GM23338 (cell line): ENCODE results near the gene CSTB.

Experiments used
- CREB1 ChIP-seq: fragments of 250-450 bp; sonication (Bioruptor Pico); IDR thresholded peaks from 2 replicates; pipeline ENCODE4 v1.5.0; 2020; ENCODE audit warnings: low read depth, mild to moderate bottlenecking, moderate library complexity
- ETS1 ChIP-seq: IDR thresholded peaks from 2 replicates; pipeline ENCODE4 v1.6.1; 2016; ENCODE audit warnings: antibody characterized with exemption
- EZH2 ChIP-seq: fragments of 200-600 bp; sonication (generic); IDR thresholded peaks from one replicate; pipeline ENCODE4 v1.8.0; 2017; ENCODE audit warnings: antibody characterized with exemption, mild to moderate bottlenecking, low read depth; ENCODE audit not compliant: unreplicated experiment
- EZH2phosphoT487 ChIP-seq: fragments of 200-600 bp; sonication (generic); IDR thresholded peaks from one replicate; pipeline ENCODE4 v1.8.1; 2018; ENCODE audit warnings: antibody characterized with exemption; ENCODE audit not compliant: unreplicated experiment
- JUNB ChIP-seq: IDR thresholded peaks from one replicate; pipeline ENCODE4 v1.6.1; 2016; ENCODE audit warnings: antibody characterized with exemption; ENCODE audit not compliant: unreplicated experiment
- NANOG ChIP-seq: IDR thresholded peaks from 2 replicates; pipeline ENCODE4 v1.6.1; 2016; ENCODE audit warnings: antibody characterized with exemption, borderline replicate concordance
- POLR2AphosphoS5 ChIP-seq: IDR thresholded peaks from 2 replicates; pipeline ENCODE4 v1.6.1; 2016; ENCODE audit warnings: antibody characterized with exemption, low read depth
- STAT1 ChIP-seq: IDR thresholded peaks from one replicate; pipeline ENCODE4 v1.6.1; 2016; ENCODE audit warnings: antibody characterized with exemption; ENCODE audit not compliant: unreplicated experiment
- ZNF114 ChIP-seq: fragments of 250-450 bp; sonication (Bioruptor Pico); IDR thresholded peaks from 2 replicates; pipeline ENCODE4 v1.5.0; 2020; ENCODE audit warnings: mild to moderate bottlenecking, moderate library complexity
- ZNF331 ChIP-seq: fragments of 250-450 bp; sonication (Bioruptor Pico); IDR thresholded peaks from 2 replicates; pipeline ENCODE4 v1.5.0; 2020; ENCODE audit warnings: low read depth, mild to moderate bottlenecking, moderate library complexity
- TF ChIP-seq, protein P1 (sequence below), 2 experiments: fragments of 200-600 bp in 1 of 2; sonication (generic) in 1 of 2; conservative IDR thresholded peaks; 2 replicates each; pipeline versions ENCODE4 v1.5.1 to v1.6.1; 2016 to 2017; ENCODE audit warnings: antibody characterized with exemption in 2 of 2, low read depth in 2 of 2, mild to moderate bottlenecking in 2 of 2, moderate library complexity in 1 of 2
- TF ChIP-seq, protein P2 (sequence below): IDR thresholded peaks from one replicate; pipeline ENCODE4 v1.6.1; 2018; ENCODE audit warnings: antibody characterized with exemption; ENCODE audit not compliant: unreplicated experiment

DNA sequence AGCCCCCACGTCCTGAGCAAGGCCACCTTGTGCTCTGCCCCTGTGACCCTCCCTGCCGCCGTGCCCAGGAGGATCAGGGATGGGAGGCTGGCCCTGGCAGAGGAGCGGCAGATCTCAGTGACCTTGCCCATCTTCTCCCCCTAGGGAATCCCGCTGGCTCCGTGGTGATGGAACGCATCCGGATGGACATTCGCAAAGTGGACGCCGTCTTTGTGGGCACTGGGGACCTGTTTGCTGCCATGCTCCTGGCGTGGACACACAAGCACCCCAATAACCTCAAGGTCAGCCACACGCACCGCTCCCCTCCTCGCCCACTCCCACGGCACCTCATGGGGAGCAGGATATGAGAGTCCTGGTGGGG lies 22.7 kb downstream of the CSTB start:
- TF ChIP-seq, protein P1, sequence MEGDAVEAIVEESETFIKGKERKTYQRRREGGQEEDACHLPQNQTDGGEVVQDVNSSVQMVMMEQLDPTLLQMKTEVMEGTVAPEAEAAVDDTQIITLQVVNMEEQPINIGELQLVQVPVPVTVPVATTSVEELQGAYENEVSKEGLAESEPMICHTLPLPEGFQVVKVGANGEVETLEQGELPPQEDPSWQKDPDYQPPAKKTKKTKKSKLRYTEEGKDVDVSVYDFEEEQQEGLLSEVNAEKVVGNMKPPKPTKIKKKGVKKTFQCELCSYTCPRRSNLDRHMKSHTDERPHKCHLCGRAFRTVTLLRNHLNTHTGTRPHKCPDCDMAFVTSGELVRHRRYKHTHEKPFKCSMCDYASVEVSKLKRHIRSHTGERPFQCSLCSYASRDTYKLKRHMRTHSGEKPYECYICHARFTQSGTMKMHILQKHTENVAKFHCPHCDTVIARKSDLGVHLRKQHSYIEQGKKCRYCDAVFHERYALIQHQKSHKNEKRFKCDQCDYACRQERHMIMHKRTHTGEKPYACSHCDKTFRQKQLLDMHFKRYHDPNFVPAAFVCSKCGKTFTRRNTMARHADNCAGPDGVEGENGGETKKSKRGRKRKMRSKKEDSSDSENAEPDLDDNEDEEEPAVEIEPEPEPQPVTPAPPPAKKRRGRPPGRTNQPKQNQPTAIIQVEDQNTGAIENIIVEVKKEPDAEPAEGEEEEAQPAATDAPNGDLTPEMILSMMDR (conservative IDR thresholded peaks at IDR 0.05; ENCODE audit: low read depth in 2 of 2), result no peak
- TF ChIP-seq EZH2 (no peak), POLR2AphosphoS5 (no peak), CREB1 (CRISPR knock-in tag) (no peak), ZNF114 (CRISPR knock-in tag) (no peak), EZH2phosphoT487 (no peak), NANOG (no peak), ZNF331 (CRISPR knock-in tag) (no peak), STAT1 (no peak), ETS1 (no peak), JUNB (no peak)
- TF ChIP-seq, protein P2, sequence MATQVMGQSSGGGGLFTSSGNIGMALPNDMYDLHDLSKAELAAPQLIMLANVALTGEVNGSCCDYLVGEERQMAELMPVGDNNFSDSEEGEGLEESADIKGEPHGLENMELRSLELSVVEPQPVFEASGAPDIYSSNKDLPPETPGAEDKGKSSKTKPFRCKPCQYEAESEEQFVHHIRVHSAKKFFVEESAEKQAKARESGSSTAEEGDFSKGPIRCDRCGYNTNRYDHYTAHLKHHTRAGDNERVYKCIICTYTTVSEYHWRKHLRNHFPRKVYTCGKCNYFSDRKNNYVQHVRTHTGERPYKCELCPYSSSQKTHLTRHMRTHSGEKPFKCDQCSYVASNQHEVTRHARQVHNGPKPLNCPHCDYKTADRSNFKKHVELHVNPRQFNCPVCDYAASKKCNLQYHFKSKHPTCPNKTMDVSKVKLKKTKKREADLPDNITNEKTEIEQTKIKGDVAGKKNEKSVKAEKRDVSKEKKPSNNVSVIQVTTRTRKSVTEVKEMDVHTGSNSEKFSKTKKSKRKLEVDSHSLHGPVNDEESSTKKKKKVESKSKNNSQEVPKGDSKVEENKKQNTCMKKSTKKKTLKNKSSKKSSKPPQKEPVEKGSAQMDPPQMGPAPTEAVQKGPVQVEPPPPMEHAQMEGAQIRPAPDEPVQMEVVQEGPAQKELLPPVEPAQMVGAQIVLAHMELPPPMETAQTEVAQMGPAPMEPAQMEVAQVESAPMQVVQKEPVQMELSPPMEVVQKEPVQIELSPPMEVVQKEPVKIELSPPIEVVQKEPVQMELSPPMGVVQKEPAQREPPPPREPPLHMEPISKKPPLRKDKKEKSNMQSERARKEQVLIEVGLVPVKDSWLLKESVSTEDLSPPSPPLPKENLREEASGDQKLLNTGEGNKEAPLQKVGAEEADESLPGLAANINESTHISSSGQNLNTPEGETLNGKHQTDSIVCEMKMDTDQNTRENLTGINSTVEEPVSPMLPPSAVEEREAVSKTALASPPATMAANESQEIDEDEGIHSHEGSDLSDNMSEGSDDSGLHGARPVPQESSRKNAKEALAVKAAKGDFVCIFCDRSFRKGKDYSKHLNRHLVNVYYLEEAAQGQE, result no peak
